HG03196 (cell line): Measurements from ENCODE around the gene CEBPE.
A peak's percentile ranks its signal among the peaks of the same experiment; 100 is the strongest.
"Not testable (repeated sequence)": the region's sequence is repeated elsewhere in the genome, so short reads cannot be mapped to it uniquely, and the experiment has no call there.

Experiments used
- ATAC-seq: cut with Tn5 transposase; IDR thresholded peaks from one replicate; pipeline ENCODE4 v1.9.1; 2021; ENCODE audit not compliant: unreplicated experiment

Gene CEBPE

GRCh38 chr14:23123419-23123818 lies 4.4 kb upstream of the CEBPE start:
- no peak for ATAC-seq

GRCh38 chr14:23122086-23122485 lies 3.0 kb upstream of the CEBPE start:
- ATAC-seq = no peak

GRCh38 chr14:23121361-23121771 lies 2.3 kb upstream of the CEBPE start:
- no peak for ATAC-seq

- ATAC-seq = peak; percentile 61
These were observed 1.6 kb upstream of the CEBPE start for GRCh38 chr14:23120541-23121251.

- ATAC-seq = no peak
These were observed 590 bp upstream of the CEBPE start for GRCh38 chr14:23119363-23120327.

- ATAC-seq = no peak
These were observed 1.6 kb downstream of the CEBPE start for GRCh38 chr14:23117371-23118020.

GRCh38 chr14:23115918-23116317 lies 3.1 kb downstream of the CEBPE start:
- ATAC-seq = no peak

- ATAC-seq = no peak
These were observed 3.9 kb downstream of the CEBPE start for GRCh38 chr14:23115039-23115731.

GRCh38 chr14:23114669-23115038 lies 4.4 kb downstream of the CEBPE start:
- ATAC-seq = no peak

GRCh38 chr14:23114120-23114458 lies 5.0 kb downstream of the CEBPE start:
- ATAC-seq = no peak

- ATAC-seq = no peak
These were observed 5.5 kb downstream of the CEBPE start for GRCh38 chr14:23113431-23114119.

- ATAC-seq = no peak
These were observed 6.5 kb downstream of the CEBPE start for GRCh38 chr14:23112359-23113178.

GRCh38 chr14:23110579-23111365 lies 8.3 kb downstream of the CEBPE start:
- ATAC-seq = no peak

- no peak for ATAC-seq
These were observed 9.3 kb downstream of the CEBPE start for GRCh38 chr14:23109769-23110168.

GRCh38 chr14:23108169-23108568 lies 10.9 kb downstream of the CEBPE start:
- not testable (repeated sequence) for ATAC-seq

GRCh38 chr14:23107620-23108019 lies 11.4 kb downstream of the CEBPE start:
- ATAC-seq = not testable (repeated sequence)

- ATAC-seq = no peak
These were observed 12.4 kb downstream of the CEBPE start for GRCh38 chr14:23106747-23107045.

- no peak for ATAC-seq
These were observed 13.7 kb downstream of the CEBPE start for GRCh38 chr14:23105348-23105824.
